ENCODE results near the gene PCDHB7.
A peak's percentile ranks its signal among the peaks of the same experiment; 100 is the strongest.
"Not testable (repeated sequence)": the region's sequence is repeated elsewhere in the genome, so short reads cannot be mapped to it uniquely, and the experiment has no call there.

Gene PCDHB7

DNA sequence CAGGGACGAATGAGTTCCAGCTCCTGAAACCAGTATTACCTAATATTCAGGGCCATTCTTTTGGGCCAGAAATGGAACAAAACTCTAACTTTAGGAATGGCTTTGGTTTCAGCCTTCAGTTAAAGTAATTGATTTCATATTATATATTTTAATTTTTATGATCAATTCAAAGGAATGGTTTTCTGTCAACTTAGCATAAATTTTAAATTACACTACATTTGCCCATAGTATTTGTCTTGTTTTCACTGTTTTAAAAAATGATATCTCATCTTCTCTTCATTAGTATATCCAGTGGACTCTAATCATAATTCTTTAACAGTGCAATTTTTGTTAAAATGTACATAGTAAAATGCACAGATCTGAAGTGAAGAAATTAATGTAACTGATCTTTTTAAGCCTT is 7.9 kb downstream of the PCDHB7 start:
- no peak for DNase-seq

DNA sequence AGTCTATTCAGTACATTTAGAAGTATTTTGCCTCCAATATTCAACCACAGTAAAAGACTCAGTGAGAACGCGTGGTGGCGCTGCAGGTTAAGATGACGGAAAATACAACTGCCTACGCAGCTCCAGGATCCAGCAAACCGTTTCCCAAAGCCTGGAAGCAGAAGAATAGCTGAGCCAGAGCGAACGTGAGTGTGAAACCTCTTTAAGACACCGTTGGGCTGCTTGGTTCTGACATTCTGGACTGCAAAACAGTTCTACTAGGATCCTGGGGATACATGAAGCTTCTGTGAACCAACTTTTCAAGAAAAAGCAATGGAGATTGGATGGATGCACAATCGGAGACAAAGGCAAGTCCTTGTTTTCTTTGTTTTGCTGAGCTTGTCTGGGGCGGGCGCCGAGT is 9.8 kb downstream of the PCDHB7 start, which contains the start of gene PCDHB16:
PCDHB16 (plus strand) TSS at position 140 of the 400 bp plus-strand sequence; CDS start at position 313, 173 bp downstream.
- peak; percentile 75 to 80 for DNase-seq

DNA sequence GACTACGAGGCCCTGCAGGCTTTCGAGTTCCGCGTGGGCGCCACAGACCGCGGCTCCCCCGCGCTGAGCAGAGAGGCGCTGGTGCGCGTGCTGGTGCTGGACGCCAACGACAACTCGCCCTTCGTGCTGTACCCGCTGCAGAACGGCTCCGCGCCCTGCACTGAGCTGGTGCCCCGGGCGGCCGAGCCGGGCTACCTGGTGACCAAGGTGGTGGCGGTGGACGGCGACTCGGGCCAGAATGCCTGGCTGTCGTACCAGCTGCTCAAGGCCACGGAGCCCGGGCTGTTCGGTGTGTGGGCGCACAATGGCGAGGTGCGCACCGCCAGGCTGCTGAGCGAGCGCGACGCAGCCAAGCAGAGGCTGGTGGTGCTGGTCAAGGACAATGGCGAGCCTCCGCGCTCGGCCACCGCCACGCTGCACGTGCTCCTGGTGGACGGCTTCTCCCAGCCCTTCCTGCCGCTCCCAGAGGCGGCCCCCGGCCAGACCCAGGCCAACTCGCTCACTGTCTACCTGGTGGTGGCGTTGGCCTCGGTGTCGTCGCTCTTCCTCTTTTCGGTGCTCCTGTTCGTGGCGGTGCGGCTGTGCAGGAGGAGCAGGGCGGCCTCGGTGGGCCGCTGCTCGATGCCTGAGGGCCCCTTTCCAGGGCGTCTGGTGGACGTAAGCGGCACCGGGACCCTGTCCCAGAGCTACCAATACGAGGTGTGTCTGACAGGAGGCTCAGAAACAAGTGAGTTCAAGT is 11.8 kb downstream of the PCDHB7 start:
- DNase-seq: not testable (repeated sequence)

DNA sequence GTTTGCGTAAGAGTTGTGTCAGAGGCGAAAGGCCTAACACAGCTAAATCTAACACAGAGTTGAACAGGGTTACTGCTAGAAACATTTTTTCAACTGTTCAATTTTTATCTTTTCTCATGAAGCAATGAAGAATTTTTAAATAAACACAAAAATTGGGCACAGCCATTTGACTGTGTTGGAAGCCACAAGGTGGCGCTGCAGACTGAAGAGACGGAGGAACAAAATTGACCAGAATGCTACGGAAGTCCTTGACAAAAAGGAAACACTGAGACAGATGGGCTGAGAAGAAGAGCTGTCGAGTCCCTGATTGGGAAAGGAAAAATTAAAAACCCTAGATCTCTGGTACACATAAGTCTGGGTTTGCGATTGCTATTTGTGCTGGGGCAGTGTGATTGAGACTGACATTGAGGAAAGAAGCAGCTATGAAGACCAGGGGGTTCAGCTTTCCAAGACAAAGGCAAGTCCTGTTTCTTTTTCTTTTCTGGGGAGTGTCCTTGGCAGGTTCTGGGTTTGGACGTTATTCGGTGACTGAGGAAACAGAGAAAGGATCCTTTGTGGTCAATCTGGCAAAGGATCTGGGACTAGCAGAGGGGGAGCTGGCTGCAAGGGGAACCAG is 14.6 kb downstream of the PCDHB7 start, which contains the start of gene PCDHB9:
PCDHB9 (plus strand) TSS at position 265 of the 616 bp plus-strand sequence; CDS start at position 423, 158 bp downstream.
- DNase-seq: peak; percentile 8 to 46

DNA sequence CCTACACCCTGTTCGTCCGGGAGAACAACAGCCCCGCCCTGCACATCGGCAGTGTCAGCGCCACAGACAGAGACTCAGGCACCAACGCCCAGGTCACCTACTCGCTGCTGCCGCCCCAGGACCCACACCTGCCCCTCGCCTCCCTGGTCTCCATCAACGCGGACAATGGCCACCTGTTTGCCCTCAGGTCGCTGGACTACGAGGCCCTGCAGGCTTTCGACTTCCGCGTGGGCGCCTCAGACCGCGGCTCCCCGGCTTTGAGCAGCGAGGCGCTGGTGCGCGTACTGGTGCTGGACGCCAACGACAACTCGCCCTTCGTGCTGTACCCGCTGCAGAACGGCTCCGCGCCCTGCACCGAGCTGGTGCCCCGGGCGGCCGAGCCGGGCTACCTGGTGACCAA is 16.2 kb downstream of the PCDHB7 start:
- not testable (repeated sequence) for DNase-seq

- DNase-seq: not testable (repeated sequence)
These were observed 16.7 kb downstream of the PCDHB7 start for GRCh38 chr5:141189131-141189530.

DNA sequence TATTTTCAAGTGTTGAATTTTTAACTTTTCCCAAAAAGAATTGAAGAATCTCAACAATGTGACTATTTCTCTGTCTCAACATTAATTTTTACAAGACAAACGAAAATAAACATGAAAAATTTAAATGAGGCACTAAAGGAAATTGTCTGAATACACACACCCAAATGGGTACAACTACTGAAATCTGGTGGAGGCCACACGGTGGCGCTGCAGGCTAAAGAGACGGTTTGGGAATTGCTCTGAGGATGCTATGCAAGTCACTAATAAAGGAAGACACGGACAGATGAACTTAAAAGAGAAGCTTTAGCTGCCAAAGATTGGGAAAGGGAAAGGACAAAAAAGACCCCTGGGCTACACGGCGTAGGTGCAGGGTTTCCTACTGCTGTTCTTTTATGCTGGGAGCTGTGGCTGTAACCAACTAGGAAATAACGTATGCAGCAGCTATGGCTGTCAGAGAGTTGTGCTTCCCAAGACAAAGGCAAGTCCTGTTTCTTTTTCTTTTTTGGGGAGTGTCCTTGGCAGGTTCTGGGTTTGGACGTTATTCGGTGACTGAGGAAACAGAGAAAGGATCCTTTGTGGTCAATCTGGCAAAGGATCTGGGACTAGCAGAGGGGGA is 19.8 kb downstream of the PCDHB7 start, which contains the start of gene PCDHB10:
PCDHB10 (plus strand) TSS at position 244 of the 616 bp plus-strand sequence; CDS start at position 444, 200 bp downstream.
- DNase-seq: peak in 1 of 2 experiments; percentile 72

DNA sequence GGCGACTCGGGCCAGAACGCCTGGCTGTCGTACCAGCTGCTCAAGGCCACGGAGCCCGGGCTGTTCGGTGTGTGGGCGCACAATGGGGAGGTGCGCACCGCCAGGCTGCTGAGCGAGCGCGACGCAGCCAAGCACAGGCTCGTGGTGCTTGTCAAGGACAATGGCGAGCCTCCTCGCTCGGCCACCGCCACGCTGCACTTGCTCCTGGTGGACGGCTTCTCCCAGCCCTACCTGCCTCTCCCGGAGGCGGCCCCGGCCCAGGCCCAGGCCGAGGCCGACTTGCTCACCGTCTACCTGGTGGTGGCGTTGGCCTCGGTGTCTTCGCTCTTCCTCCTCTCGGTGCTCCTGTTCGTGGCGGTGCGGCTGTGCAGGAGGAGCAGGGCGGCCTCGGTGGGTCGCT is 21.9 kb downstream of the PCDHB7 start:
- not testable (repeated sequence) for DNase-seq

DNA sequence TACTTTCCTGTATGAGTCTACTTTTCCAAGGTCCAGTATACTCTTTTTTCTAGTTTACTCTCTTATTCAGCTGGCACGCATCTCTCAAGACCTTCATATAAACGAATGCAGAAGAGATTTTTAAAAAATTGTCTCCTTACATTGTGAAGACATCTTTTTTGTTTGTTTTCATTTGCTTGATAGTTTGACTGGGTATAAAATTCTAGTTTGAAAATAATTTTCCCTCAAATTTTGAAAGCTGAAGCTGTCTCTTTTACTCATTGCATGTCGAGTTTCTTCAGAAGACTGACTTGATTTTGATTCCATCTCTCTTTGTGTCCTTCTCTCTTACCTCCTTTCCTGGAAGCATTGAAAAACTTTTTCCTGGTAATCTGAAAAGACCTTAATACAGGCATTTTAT is 23.9 kb downstream of the PCDHB7 start:
- DNase-seq: no peak

DNA sequence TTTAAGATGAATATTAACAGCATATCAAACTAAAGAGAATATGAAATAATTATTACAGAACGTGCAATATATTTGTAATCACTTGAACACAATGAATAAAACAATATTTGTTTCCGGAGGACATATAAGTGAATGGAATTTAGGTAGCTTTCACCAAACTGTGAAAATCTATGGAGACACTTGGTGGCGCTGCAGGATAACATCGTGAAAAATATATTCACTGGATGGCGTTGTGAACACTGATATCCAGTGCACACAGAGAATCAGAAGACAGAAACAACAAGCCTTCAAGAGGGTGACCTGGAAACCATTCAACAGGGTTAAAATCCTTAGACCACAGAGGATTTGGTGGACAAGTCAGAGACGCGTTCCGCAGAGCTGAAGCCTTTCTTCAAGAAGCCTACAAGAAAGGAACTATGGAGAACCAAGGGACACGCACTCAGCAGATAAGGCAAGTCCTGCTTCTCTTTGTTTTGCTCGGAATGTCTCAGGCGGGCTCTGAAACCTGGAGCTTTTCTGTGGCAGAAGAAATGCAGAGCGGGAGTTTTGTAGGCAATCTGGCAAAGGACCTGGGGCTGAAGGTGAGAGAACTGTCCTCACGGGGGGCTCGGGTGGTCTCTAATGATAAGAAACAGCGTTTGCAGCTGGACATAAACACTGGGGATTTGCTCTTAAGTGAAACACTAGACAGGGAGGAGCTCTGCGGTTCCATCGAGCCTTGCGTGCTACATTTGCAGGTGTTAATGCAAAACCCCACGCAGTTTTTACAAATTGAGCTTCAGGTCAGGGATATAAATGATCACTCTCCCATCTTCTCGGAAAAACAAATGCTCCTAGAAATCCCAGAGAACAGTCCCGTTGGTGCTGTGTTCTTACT is 27.2 kb downstream of the PCDHB7 start, which contains the start of gene PCDHB11:
PCDHB11 (plus strand) TSS at position 269 of the 877 bp plus-strand sequence; CDS start at position 417, 148 bp downstream.
- DNase-seq: peak; percentile 41 to 72

DNA sequence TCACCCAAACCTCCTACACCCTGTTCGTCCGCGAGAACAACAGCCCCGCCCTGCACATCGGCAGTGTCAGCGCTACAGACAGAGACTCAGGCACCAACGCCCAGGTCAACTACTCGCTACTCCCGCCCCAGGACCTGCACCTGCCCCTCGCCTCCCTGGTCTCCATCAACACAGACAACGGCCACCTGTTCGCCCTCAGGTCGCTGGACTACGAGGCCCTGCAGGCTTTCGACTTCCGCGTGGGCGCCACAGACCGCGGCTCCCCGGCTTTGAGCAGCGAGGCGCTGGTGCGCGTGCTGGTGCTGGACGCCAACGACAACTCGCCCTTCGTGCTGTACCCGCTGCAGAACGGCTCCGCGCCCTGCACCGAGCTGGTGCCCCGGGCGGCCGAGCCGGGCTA is 28.7 kb downstream of the PCDHB7 start:
- not testable (repeated sequence) for DNase-seq

GRCh38 chr5:141201646-141202045 is 29.2 kb downstream of the PCDHB7 start:
- not testable (repeated sequence) for DNase-seq

GRCh38 chr5:141208478-141208877 is 36.0 kb downstream of the PCDHB7 start, which contains the start of gene PCDHB12:
Gene PCDHB12 (plus strand): TSS chr5:141208719. CDS start chr5:141208908, 189 bp downstream.
- DNase-seq: peak; percentile 23 to 45

- not testable (repeated sequence) for DNase-seq
These were observed 37.8 kb downstream of the PCDHB7 start for GRCh38 chr5:141210281-141210680.

GRCh38 chr5:141210849-141211248 is 38.4 kb downstream of the PCDHB7 start:
- not testable (repeated sequence) for DNase-seq

DNA sequence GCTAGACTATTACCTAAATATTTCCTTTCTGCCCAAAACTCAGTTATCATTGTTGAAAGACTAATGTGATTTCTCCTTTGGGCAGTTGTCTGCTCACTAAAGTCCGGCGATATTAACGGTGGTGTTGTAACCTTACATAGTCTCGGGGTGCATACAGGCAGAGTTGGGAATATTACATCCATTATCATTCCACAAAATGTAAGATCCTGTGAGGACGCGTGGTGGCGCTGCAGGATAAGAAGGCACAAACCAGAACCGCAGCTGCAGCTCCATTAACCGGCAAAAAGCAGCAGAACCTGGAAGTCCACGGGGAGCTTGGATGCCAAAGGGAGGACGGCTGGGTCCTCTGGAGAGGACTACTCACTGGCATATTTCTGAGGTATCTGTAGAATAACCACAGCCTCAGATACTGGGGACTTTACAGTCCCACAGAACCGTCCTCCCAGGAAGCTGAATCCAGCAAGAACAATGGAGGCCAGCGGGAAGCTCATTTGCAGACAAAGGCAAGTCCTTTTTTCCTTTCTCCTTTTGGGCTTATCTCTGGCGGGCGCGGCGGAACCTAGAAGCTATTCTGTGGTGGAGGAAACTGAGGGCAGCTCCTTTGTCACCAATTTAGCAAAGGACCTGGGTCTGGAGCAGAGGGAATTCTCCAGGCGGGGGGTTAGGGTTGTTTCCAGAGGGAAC is 41.4 kb downstream of the PCDHB7 start, which contains the start of gene PCDHB13:
PCDHB13 (plus strand) TSS at position 264 of the 684 bp plus-strand sequence; CDS start at position 469, 205 bp downstream.
- peak; percentile 60 to 68 for DNase-seq

- not testable (repeated sequence) for DNase-seq
These were observed 42.1 kb downstream of the PCDHB7 start for GRCh38 chr5:141214583-141214982.

DNA sequence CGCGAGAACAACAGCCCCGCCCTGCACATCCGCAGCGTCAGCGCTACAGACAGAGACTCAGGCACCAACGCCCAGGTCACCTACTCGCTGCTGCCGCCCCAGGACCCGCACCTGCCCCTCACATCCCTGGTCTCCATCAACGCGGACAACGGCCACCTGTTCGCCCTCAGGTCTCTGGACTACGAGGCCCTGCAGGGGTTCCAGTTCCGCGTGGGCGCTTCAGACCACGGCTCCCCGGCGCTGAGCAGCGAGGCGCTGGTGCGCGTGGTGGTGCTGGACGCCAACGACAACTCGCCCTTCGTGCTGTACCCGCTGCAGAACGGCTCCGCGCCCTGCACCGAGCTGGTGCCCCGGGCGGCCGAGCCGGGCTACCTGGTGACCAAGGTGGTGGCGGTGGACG is 43.1 kb downstream of the PCDHB7 start:
- DNase-seq: not testable (repeated sequence)

DNA sequence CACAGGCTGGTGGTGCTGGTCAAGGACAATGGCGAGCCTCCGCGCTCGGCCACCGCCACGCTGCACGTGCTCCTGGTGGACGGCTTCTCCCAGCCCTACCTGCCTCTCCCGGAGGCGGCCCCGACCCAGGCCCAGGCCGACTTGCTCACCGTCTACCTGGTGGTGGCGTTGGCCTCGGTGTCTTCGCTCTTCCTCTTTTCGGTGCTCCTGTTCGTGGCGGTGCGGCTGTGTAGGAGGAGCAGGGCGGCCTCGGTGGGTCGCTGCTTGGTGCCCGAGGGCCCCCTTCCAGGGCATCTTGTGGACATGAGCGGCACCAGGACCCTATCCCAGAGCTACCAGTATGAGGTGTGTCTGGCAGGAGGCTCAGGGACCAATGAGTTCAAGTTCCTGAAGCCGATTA is 43.6 kb downstream of the PCDHB7 start:
- DNase-seq: not testable (repeated sequence)

- DNase-seq: peak; percentile 59 to 83
These were observed 50.8 kb downstream of the PCDHB7 start, which contains the start of gene PCDHB14 for GRCh38 chr5:141223112-141223783. Gene PCDHB14 (plus strand): TSS chr5:141223343. CDS start chr5:141223506, 163 bp downstream.
